ENCODE data around the gene DDX47.

DNA sequence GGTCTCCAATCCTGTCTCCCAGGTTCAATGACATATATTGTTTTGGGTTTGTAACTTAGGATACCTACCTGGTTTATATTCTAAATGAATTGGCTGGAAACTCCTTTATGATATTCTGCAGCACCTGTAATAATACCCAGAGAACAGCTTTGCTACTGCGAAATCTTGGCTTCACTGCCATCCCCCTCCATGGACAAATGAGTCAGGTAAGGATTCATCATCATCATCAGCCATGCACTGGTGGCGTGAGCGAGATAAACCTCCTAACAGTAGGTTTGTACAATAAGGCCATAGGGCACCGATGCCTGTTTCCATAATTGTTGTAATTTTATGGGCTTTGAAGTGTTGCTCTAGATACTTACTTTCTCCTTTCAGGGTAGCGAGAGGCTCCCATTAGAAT lies 10.7 kb downstream of the DDX47 start:
- TF ChIP-seq RAD21 (IDR thresholded peaks at IDR 0.05; ENCODE audit: low read length) = no peak
- TF ChIP-seq, protein P1, sequence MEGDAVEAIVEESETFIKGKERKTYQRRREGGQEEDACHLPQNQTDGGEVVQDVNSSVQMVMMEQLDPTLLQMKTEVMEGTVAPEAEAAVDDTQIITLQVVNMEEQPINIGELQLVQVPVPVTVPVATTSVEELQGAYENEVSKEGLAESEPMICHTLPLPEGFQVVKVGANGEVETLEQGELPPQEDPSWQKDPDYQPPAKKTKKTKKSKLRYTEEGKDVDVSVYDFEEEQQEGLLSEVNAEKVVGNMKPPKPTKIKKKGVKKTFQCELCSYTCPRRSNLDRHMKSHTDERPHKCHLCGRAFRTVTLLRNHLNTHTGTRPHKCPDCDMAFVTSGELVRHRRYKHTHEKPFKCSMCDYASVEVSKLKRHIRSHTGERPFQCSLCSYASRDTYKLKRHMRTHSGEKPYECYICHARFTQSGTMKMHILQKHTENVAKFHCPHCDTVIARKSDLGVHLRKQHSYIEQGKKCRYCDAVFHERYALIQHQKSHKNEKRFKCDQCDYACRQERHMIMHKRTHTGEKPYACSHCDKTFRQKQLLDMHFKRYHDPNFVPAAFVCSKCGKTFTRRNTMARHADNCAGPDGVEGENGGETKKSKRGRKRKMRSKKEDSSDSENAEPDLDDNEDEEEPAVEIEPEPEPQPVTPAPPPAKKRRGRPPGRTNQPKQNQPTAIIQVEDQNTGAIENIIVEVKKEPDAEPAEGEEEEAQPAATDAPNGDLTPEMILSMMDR (conservative IDR thresholded peaks at IDR 0.05; ENCODE audit: low read depth, low read length) = no peak
- no peak for TF ChIP-seq CEBPB (IDR thresholded peaks at IDR 0.05; ENCODE audit: low read depth, low read length)
- no peak for TF ChIP-seq MAZ (IDR thresholded peaks at IDR 0.05; ENCODE audit: borderline replicate concordance, low read depth, low read length)
- no peak for TF ChIP-seq POLR2A (IDR thresholded peaks at IDR 0.05; ENCODE audit: low read depth, low read length)
- TF ChIP-seq RFX5 (IDR thresholded peaks at IDR 0.05; ENCODE audit: low read depth, low read length) = no peak
- TF ChIP-seq MAFK (IDR thresholded peaks at IDR 0.05; ENCODE audit: low read depth, low read length) = no peak
- TF ChIP-seq, protein P2, sequence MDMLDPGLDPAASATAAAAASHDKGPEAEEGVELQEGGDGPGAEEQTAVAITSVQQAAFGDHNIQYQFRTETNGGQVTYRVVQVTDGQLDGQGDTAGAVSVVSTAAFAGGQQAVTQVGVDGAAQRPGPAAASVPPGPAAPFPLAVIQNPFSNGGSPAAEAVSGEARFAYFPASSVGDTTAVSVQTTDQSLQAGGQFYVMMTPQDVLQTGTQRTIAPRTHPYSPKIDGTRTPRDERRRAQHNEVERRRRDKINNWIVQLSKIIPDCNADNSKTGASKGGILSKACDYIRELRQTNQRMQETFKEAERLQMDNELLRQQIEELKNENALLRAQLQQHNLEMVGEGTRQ (IDR thresholded peaks at IDR 0.05; ENCODE audit: low read depth, low read length) = no peak
- no peak for TF ChIP-seq CHD1 (IDR thresholded peaks at IDR 0.05; ENCODE audit: low read depth, low read length)
- no peak for TF ChIP-seq RCOR1 (IDR thresholded peaks at IDR 0.05; ENCODE audit: insufficient replicate concordance, low read length)
- no peak for TF ChIP-seq BHLHE40 (IDR thresholded peaks at IDR 0.05; ENCODE audit: low read depth, low read length)
- no peak for TF ChIP-seq SMC3 (IDR thresholded peaks at IDR 0.05; ENCODE audit: low read depth, low read length)
- TF ChIP-seq, protein P3, sequence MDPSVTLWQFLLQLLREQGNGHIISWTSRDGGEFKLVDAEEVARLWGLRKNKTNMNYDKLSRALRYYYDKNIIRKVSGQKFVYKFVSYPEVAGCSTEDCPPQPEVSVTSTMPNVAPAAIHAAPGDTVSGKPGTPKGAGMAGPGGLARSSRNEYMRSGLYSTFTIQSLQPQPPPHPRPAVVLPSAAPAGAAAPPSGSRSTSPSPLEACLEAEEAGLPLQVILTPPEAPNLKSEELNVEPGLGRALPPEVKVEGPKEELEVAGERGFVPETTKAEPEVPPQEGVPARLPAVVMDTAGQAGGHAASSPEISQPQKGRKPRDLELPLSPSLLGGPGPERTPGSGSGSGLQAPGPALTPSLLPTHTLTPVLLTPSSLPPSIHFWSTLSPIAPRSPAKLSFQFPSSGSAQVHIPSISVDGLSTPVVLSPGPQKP (IDR thresholded peaks at IDR 0.05; ENCODE audit: borderline replicate concordance, low read depth, low read length) = no peak
- no peak for TF ChIP-seq NFE2L2 (IDR thresholded peaks at IDR 0.05; ENCODE audit: low read depth, low read length)
